GM12878 (cell line): ENCODE measurements around the gene FSTL4. TPM values are rescaled to one million over a fixed set of nuclear protein-coding genes. Genes with fewer than 3 reads are reported as not detected.

Experiments
- ATAC-seq: fragments of 200-7000 bp; cut with Tn5 transposase; 3 replicates; pipeline ENCODE4 v1.9.1; 2020; ENCODE audit warnings: mild to moderate bottlenecking, moderate library complexity
- BruUV-seq: library from RNA; stranded (reverse); fragments of 400-500 nt; replicated peaks from 2 replicates; lab custom pipeline; 2021; lab: Mats Ljungman, UMichigan
- CTCF ChIA-PET: fragments of 300-600 bp; sonication (Branson Sonifier 250); formaldehyde crosslinking; extraction: SDS; loops from one replicate; lab custom pipeline; 2021; ENCODE audit warnings: inconsistent platforms; lab: Yijun Ruan, JAX
- POLR2A ChIA-PET: fragments of 350-600 bp; formaldehyde crosslinking; extraction: SDS; loops from one replicate; lab custom pipeline; 2021; ENCODE audit warnings: inconsistent platforms; lab: Charles Lee
- RAD21 ChIA-PET: fragments of 300-600 bp; sonication (Branson Sonifier 250); formaldehyde crosslinking; loops from one replicate; lab custom pipeline; 2023; ENCODE audit warnings: antibody characterized with exemption; ENCODE audit not compliant: unreplicated experiment; lab: Charles Lee
- SMC1A ChIA-PET: fragments of 300-600 bp; sonication (Branson Sonifier 250); formaldehyde crosslinking; loops from one replicate; lab custom pipeline; 2023; ENCODE audit not compliant: unreplicated experiment, uncharacterized antibody; lab: Charles Lee
- DNase-seq: peaks from one replicate; pipeline ENCODE4 v3.0.0-alpha.2; 2011; ENCODE audit warnings: low read depth, low spot score
- FAIRE-seq: peaks from 3 replicates; lab custom pipeline; 2011; peaks lifted over from hg19 to GRCh38; lab: Jason Lieb, UNC
- H2AFZ ChIP-seq: 2 replicates; pipeline ENCODE4 v1.6.0; 2011; ENCODE audit warnings: low read depth, low read length, control low read depth; ENCODE audit not compliant: control insufficient read depth
- H3K27ac ChIP-seq: 2 replicates; pipeline ENCODE4 v1.5.1; 2011; ENCODE audit warnings: control low read depth; ENCODE audit not compliant: control insufficient read depth, insufficient read depth
- H3K27me3 ChIP-seq, 2 experiments: replicated peaks in 1 of 2; 2 replicates each; pipeline versions ENCODE4 v1.6.0 to v1.6.1; 2011; ENCODE audit warnings: low read length in 1 of 2; ENCODE audit not compliant: control insufficient read depth in 2 of 2, insufficient read depth in 2 of 2
- H3K36me3 ChIP-seq, 2 experiments: 2 replicates each; pipeline ENCODE4 v1.5.1; 2011; ENCODE audit warnings: low read length in 1 of 2; ENCODE audit not compliant: control insufficient read depth in 2 of 2, insufficient read depth in 2 of 2
- H3K4me1 ChIP-seq: 2 replicates; pipeline ENCODE4 v1.6.1; 2011; ENCODE audit warnings: mild to moderate bottlenecking, low read length, moderate library complexity, mixed read lengths; ENCODE audit not compliant: control insufficient read depth, insufficient read depth
- H3K4me2 ChIP-seq: 2 replicates; pipeline ENCODE4 v1.6.0; 2011; ENCODE audit warnings: control low read depth; ENCODE audit not compliant: control insufficient read depth, insufficient read depth
- H3K4me3 ChIP-seq: fragments of 200-600 bp; sonication (generic); 2 replicates; pipeline ENCODE4 v1.5.1; 2016
- H3K79me2 ChIP-seq: 2 replicates; pipeline ENCODE4 v1.6.0; 2011; ENCODE audit warnings: low read length; ENCODE audit not compliant: control insufficient read depth, insufficient read depth
- H3K9ac ChIP-seq: 2 replicates; pipeline ENCODE4 v1.8.0; 2011; ENCODE audit warnings: low read length, control low read depth, mixed read lengths; ENCODE audit not compliant: control insufficient read depth, insufficient read depth
- H3K9me3 ChIP-seq: replicated peaks from 3 replicates; pipeline ENCODE4 v1.5.1; 2011; ENCODE audit warnings: mild to moderate bottlenecking, low read length; ENCODE audit not compliant: control insufficient read depth, insufficient read depth
- H4K20me1 ChIP-seq: 2 replicates; pipeline ENCODE4 v1.6.0; 2011; ENCODE audit not compliant: control insufficient read depth, insufficient read depth
- CHD4 ChIP-seq: fragments of 200-600 bp; sonication (generic); IDR thresholded peaks from 2 replicates; pipeline ENCODE4 v1.6.1; 2016; ENCODE audit warnings: mild to moderate bottlenecking
- MTA3 ChIP-seq: IDR thresholded peaks from 2 replicates; pipeline ENCODE4 v1.6.1; 2012; ENCODE audit warnings: low read length, inconsistent platforms, borderline replicate concordance
- ZNF217 ChIP-seq: fragments of 450-650 bp; IDR thresholded peaks from 2 replicates; pipeline ENCODE4 v1.6.1; 2017; ENCODE audit warnings: antibody characterized with exemption, mild to moderate bottlenecking
- WGBS: methylation state at CpG from one replicate; pipeline ENCODE4 v1.1.6; 2016; ENCODE audit warnings: low lambda C conversion rate; ENCODE audit not compliant: insufficient replicate concordance, insufficient coverage; ENCODE audit errors: missing lambda C conversion rate; 5-methylcytosine and 5-hydroxymethylcytosine counted together
- in situ Hi-C: fragments of 300-500 bp; cut with MboI; formaldehyde crosslinking; loops from 9 replicates; pipeline ENCODE4 v1.14.3; 2018; ENCODE audit warnings: mixed read lengths
- intact Hi-C: fragments of 100-400 bp; cut with micrococcal nuclease; formaldehyde crosslinking; loops from one replicate; pipeline ENCODE4 v1.14.2; 2022; ENCODE audit not compliant: unreplicated experiment
- polyA plus RNA-seq, 11 experiments: library from polyadenylated mRNA; depleted of rRNA in 4 of 11; unstranded in 6 of 11; stranded (reverse) in 5 of 11; fragments of >200 nt; fragmentation: Nextera tagmentation in 4 of 11; fragmentation: Illumina TruSeq in 1 of 11; extraction: Ambion mirVana in 4 of 11; extraction: Trizol in 1 of 11; gene quantifications; 1 replicate in 1 of 11; 2 replicates in 10 of 11; pipeline versions ENCODE4 v1.2.1 to v1.2.3, GENCODE V29; 2011 to 2016; ENCODE audit warnings: inconsistent platforms in 2 of 11, missing spikeins in 2 of 11, low read depth in 1 of 11
- total RNA-seq, 4 experiments: library from RNA; depleted of rRNA in 3 of 4; stranded (reverse); fragments of >200 nt in 3 of 4; fragmentation: Illumina TruSeq in 1 of 4; extraction: Trizol in 1 of 4; gene quantifications; 2 replicates each; pipeline versions ENCODE4 v1.2.1 to v1.2.3, GENCODE V29; 2013 to 2021
- TF ChIP-seq, protein P1 (sequence below): IDR thresholded peaks from 2 replicates; pipeline ENCODE4 v1.6.1; 2012; ENCODE audit warnings: low read depth, low read length, improper control_type of control experiment
- TF ChIP-seq, protein P2 (sequence below): fragments of 450-650 bp; IDR thresholded peaks from 2 replicates; pipeline ENCODE4 v1.6.1; 2018; ENCODE audit warnings: mild to moderate bottlenecking, low read depth, moderate library complexity; ENCODE audit not compliant: partially characterized antibody
- TF ChIP-seq, protein P3 (sequence below): IDR thresholded peaks from 2 replicates; pipeline ENCODE4 v1.6.1; 2011; ENCODE audit warnings: low read depth, mild to moderate bottlenecking, low read length, moderate library complexity, borderline replicate concordance; ENCODE audit errors: extremely low read depth
- TF ChIP-seq, protein P4 (sequence below): fragments of 450-650 bp; IDR thresholded peaks from 2 replicates; pipeline ENCODE4 v1.6.1; 2018; ENCODE audit warnings: borderline replicate concordance, mild to moderate bottlenecking; ENCODE audit not compliant: partially characterized antibody
- TF ChIP-seq, protein P5 (sequence below): IDR thresholded peaks from 2 replicates; pipeline ENCODE4 v1.6.1; 2012; ENCODE audit warnings: low read length, inconsistent platforms
- TF ChIP-seq, protein P6 (sequence below): IDR thresholded peaks from 2 replicates; pipeline ENCODE4 v1.6.1; 2012; ENCODE audit warnings: mild to moderate bottlenecking, low read depth, low read length

FSTL4 gene
- total and polyA plus RNA-seq, 10 of the 15 experiments (the other 5 are each of a cell fraction or from before 2014, with no cell fraction given), result 0.01 to 0.79 (median 0.21) TPM; not detected in 6

DNA sequence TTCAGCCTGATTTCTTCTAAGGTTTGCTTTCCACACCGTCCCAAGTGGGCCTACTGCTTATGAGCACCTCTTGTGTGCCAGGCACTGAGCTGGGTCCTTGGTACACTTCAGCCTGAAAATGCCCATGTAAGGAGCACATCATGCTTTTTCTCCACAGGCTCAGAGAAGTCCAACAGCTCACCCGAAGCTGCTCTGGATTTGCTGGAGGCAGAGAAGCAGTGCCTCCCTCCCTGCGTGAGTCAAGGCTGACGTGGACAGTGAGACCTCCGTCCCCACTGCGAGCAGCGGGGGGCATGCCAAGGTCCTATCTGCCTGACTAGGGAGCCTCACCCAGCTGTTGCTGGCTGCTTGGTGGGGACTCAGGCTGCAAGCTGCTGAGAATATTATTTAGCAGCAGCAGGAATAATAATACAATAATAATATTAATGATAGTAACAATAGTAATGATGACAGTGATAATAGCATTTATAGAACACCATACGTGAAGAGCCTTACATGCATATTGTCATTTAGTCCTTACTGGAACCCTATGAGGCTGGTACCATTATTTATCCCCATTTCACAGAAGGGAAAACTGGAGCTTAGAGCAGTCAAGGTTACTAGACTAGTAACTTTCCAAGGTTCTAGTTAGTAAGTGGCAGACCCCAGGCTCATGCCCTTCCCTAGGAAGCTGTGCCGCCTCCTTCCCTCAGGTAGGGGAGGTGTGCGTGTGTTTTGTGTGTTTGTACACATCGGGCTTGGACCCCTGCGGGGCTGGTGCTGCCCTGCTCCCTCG is 365.8 kb downstream of the FSTL4 start:
- ChIA-PET POLR2A (no interaction called here), SMC1A (interaction anchor here (1.0 to 1.3 kb wide), 2 partner anchors 12 to 138 kb away, joined by 3 read pairs; no protein-coding TSS in a partner anchor), RAD21 (interaction anchor here (1.1 to 1.6 kb wide), 2 partner anchors 133 to 136 kb away, joined by 3 to 11 read pairs; no protein-coding TSS in a partner anchor), CTCF (interaction anchor here (1.0 kb wide), 1 partner anchor 135 kb away, joined by 3 read pairs; no protein-coding TSS in a partner anchor)
- ATAC-seq (no peak), DNase-seq (no peak), FAIRE-seq (no peak)
- Histone ChIP-seq H3K4me2 (no peak overlapping the region), H3K9me3 (no peaks in the 10 kb centered on the region), H3K27ac (no peak overlapping the region), H3K4me1 (peaks cover 28% of the 10 kb centered on the region), H3K36me3 (no peaks in the 10 kb centered on the region), H2AFZ (no peak overlapping the region), H3K79me2 (no peaks in the 10 kb centered on the region), H3K9ac (no peak overlapping the region), H3K27me3 (no peaks in the 10 kb centered on the region), H3K4me3 (no peak overlapping the region), H4K20me1 (no peaks in the 10 kb centered on the region)
- in situ Hi-C loops (no loop called here), intact Hi-C loops (loop anchor here (5.0 kb wide), 1 partner anchor 134 kb away; no protein-coding TSS in a partner anchor)
- WGBS, result 80% methylated on average over 13 of the region's 13 CpGs
- BruUV-seq, result no TSS peak
- TF ChIP-seq, protein P1, sequence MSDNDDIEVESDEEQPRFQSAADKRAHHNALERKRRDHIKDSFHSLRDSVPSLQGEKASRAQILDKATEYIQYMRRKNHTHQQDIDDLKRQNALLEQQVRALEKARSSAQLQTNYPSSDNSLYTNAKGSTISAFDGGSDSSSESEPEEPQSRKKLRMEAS, result no peak
- TF ChIP-seq CHD4 (no peak), ZNF217 (no peak), MTA3 (no peak)
- TF ChIP-seq, protein P2, sequence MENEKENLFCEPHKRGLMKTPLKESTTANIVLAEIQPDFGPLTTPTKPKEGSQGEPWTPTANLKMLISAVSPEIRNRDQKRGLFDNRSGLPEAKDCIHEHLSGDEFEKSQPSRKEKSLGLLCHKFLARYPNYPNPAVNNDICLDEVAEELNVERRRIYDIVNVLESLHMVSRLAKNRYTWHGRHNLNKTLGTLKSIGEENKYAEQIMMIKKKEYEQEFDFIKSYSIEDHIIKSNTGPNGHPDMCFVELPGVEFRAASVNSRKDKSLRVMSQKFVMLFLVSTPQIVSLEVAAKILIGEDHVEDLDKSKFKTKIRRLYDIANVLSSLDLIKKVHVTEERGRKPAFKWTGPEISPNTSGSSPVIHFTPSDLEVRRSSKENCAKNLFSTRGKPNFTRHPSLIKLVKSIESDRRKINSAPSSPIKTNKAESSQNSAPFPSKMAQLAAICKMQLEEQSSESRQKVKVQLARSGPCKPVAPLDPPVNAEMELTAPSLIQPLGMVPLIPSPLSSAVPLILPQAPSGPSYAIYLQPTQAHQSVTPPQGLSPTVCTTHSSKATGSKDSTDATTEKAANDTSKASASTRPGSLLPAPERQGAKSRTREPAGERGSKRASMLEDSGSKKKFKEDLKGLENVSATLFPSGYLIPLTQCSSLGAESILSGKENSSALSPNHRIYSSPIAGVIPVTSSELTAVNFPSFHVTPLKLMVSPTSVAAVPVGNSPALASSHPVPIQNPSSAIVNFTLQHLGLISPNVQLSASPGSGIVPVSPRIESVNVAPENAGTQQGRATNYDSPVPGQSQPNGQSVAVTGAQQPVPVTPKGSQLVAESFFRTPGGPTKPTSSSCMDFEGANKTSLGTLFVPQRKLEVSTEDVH, result no peak
- TF ChIP-seq, protein P3, sequence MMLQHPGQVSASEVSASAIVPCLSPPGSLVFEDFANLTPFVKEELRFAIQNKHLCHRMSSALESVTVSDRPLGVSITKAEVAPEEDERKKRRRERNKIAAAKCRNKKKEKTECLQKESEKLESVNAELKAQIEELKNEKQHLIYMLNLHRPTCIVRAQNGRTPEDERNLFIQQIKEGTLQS, result no peak
- TF ChIP-seq, protein P4, sequence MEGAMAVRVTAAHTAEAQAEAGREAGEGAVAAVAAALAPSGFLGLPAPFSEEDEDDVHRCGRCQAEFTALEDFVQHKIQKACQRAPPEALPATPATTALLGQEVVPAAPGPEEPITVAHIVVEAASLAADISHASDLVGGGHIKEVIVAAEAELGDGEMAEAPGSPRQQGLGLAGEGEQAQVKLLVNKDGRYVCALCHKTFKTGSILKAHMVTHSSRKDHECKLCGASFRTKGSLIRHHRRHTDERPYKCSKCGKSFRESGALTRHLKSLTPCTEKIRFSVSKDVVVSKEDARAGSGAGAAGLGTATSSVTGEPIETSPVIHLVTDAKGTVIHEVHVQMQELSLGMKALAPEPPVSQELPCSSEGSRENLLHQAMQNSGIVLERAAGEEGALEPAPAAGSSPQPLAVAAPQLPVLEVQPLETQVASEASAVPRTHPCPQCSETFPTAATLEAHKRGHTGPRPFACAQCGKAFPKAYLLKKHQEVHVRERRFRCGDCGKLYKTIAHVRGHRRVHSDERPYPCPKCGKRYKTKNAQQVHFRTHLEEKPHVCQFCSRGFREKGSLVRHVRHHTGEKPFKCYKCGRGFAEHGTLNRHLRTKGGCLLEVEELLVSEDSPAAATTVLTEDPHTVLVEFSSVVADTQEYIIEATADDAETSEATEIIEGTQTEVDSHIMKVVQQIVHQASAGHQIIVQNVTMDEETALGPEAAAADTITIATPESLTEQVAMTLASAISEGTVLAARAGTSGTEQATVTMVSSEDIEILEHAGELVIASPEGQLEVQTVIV, result no peak
- TF ChIP-seq, protein P5, sequence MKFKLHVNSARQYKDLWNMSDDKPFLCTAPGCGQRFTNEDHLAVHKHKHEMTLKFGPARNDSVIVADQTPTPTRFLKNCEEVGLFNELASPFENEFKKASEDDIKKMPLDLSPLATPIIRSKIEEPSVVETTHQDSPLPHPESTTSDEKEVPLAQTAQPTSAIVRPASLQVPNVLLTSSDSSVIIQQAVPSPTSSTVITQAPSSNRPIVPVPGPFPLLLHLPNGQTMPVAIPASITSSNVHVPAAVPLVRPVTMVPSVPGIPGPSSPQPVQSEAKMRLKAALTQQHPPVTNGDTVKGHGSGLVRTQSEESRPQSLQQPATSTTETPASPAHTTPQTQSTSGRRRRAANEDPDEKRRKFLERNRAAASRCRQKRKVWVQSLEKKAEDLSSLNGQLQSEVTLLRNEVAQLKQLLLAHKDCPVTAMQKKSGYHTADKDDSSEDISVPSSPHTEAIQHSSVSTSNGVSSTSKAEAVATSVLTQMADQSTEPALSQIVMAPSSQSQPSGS, result no peak
- TF ChIP-seq, protein P6, sequence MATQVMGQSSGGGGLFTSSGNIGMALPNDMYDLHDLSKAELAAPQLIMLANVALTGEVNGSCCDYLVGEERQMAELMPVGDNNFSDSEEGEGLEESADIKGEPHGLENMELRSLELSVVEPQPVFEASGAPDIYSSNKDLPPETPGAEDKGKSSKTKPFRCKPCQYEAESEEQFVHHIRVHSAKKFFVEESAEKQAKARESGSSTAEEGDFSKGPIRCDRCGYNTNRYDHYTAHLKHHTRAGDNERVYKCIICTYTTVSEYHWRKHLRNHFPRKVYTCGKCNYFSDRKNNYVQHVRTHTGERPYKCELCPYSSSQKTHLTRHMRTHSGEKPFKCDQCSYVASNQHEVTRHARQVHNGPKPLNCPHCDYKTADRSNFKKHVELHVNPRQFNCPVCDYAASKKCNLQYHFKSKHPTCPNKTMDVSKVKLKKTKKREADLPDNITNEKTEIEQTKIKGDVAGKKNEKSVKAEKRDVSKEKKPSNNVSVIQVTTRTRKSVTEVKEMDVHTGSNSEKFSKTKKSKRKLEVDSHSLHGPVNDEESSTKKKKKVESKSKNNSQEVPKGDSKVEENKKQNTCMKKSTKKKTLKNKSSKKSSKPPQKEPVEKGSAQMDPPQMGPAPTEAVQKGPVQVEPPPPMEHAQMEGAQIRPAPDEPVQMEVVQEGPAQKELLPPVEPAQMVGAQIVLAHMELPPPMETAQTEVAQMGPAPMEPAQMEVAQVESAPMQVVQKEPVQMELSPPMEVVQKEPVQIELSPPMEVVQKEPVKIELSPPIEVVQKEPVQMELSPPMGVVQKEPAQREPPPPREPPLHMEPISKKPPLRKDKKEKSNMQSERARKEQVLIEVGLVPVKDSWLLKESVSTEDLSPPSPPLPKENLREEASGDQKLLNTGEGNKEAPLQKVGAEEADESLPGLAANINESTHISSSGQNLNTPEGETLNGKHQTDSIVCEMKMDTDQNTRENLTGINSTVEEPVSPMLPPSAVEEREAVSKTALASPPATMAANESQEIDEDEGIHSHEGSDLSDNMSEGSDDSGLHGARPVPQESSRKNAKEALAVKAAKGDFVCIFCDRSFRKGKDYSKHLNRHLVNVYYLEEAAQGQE, result no peak
